GM12875 (cell line): ENCODE data around the gene TBC1D10A.

Experiments used
- H3K4me3 ChIP-seq: one replicate; pipeline ENCODE4 v1.5.1; 2011; ENCODE audit warnings: low read depth, low read length, control low read depth
- CTCF ChIP-seq: IDR thresholded peaks from 2 replicates; pipeline ENCODE4 v1.5.1; 2011; ENCODE audit warnings: low read depth, mild to moderate bottlenecking, control low read depth, inconsistent platforms, low read length, moderate library complexity, borderline replicate concordance; ENCODE audit not compliant: insufficient read depth

Gene TBC1D10A

GRCh38 chr22:30245985-30246813, 80.5 kb downstream of the TBC1D10A start, which contains the start of gene LIF:
LIF (minus strand) TSS chr22:30246759; CDS start chr22:30246695, 64 bp downstream.
- TF ChIP-seq CTCF = peak; percentile 36
- H3K4me3 ChIP-seq = peak within 1 kb of the TSS; percentile 32

- TF ChIP-seq CTCF = no peak
- peak overlapping the region; percentile 10 for H3K4me3 ChIP-seq
Measured at GRCh38 chr22:30245181-30245984, 81.4 kb downstream of the TBC1D10A start.

DNA sequence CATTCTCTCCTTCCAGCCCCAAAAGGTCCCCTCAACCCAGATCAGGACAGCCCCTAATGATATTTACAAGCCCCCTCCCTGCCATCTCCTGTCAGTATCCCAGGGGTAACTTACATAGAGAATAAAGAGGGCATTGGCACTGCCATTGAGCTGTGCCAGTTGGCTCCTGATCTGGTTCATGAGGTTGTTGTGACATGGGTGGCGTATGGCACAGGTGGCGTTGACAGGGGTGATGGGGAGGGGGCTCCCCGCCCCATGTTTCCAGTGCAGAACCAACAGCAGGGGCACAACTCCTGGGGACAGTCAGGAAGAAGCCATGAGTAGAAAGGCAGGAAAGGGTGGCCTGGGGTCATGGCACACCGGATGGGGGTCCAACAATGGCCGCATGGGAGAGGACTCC, 82.1 kb downstream of the TBC1D10A start:
- TF ChIP-seq CTCF = no peak
- H3K4me3 ChIP-seq = no peak overlapping the region

- H3K4me3 ChIP-seq = no peak overlapping the region
- TF ChIP-seq CTCF = no peak
Measured at GRCh38 chr22:30244066-30244465, 82.7 kb downstream of the TBC1D10A start.

- H3K4me3 ChIP-seq = no peak overlapping the region
- TF ChIP-seq CTCF = no peak
Measured at GRCh38 chr22:30243661-30244060, 83.1 kb downstream of the TBC1D10A start.
